K562 (cell line): ENCODE results near the gene SRCIN1. TPM values are rescaled to one million over a fixed set of nuclear protein-coding genes. Genes with fewer than 3 reads are reported as not detected.

ENCODE experiments used
- ATAC-seq: fragments of 200-7000 bp; cut with Tn5 transposase; 3 replicates; pipeline ENCODE4 v1.9.1; 2020; ENCODE audit warnings: moderate library complexity
- BruUV-seq: library from RNA; stranded (reverse); fragments of 400-500 nt; replicated peaks from 2 replicates; lab custom pipeline; 2021; lab: Mats Ljungman, UMichigan
- CTCF ChIA-PET: fragments of 300-600 bp; formaldehyde crosslinking; extraction: SDS; loops from one replicate; lab custom pipeline; 2021; ENCODE audit warnings: low intra/inter-chr PET ratio; lab: Yijun Ruan, JAX
- POLR2A ChIA-PET: fragments of 300-600, 350-650 bp; sonication (Branson Sonifier 250); formaldehyde crosslinking; extraction: SDS; loops from one replicate; lab custom pipeline; 2021; ENCODE audit warnings: antibody characterized with exemption, inconsistent platforms; lab: Yijun Ruan, JAX
- DNase-seq, 4 experiments: peaks; one replicate each; pipeline versions ENCODE4 v3.0.0 to v3.0.0-alpha.2; 2011 to 2018; ENCODE audit warnings: low spot score in 3 of 4, mixed read lengths in 3 of 4; ENCODE audit errors: extremely low read depth in 1 of 4
- FAIRE-seq: peaks from 2 replicates; lab custom pipeline; 2011; peaks lifted over from hg19 to GRCh38; lab: Jason Lieb, UNC
- H2AFZ ChIP-seq: 2 replicates; pipeline ENCODE4 v1.6.0; 2011; ENCODE audit warnings: low read depth, low read length, control low read depth, inconsistent platforms
- H3K27ac ChIP-seq: fragments of 200-600 bp; 3 replicates; pipeline ENCODE4 v1.8.0; 2011; ENCODE audit warnings: low read depth, mild to moderate bottlenecking, control low read depth, inconsistent platforms, low read length, moderate library complexity, mixed read lengths; ENCODE audit errors: extremely low read depth
- H3K27me3 ChIP-seq, 2 experiments: fragments of 300-600 bp in 1 of 2; 2 replicates in 1 of 2; 3 replicates in 1 of 2; pipeline versions ENCODE4 v1.6.0 to v1.8.0; 2011; ENCODE audit warnings: inconsistent platforms in 2 of 2, low read length in 2 of 2, mild to moderate bottlenecking in 1 of 2, mixed read lengths in 1 of 2, moderate library complexity in 1 of 2; ENCODE audit not compliant: control insufficient read depth in 2 of 2, insufficient read depth in 2 of 2
- H3K36me3 ChIP-seq: fragments of 300-600 bp; 3 replicates; pipeline ENCODE4 v1.8.0; 2011; ENCODE audit warnings: mild to moderate bottlenecking, low read length, inconsistent platforms; ENCODE audit not compliant: control insufficient read depth, insufficient read depth
- H3K4me1 ChIP-seq, 2 experiments: fragments of 200-600 bp in 1 of 2; replicated peaks in 1 of 2; 2 replicates in 1 of 2; 3 replicates in 1 of 2; pipeline versions ENCODE4 v1.5.1 to v1.8.0; 2011; ENCODE audit warnings: inconsistent platforms in 2 of 2, low read length in 2 of 2, mild to moderate bottlenecking in 1 of 2, mixed read lengths in 1 of 2, moderate library complexity in 1 of 2; ENCODE audit not compliant: control insufficient read depth in 2 of 2, insufficient read depth in 2 of 2
- H3K4me2 ChIP-seq: 2 replicates; pipeline ENCODE4 v1.6.1; 2011; ENCODE audit warnings: low read length, control low read depth, inconsistent platforms, mixed read lengths; ENCODE audit not compliant: insufficient read depth
- H3K4me3 ChIP-seq: fragments of 200-600 bp; sonication (generic), shearing (Covaris generic); 2 replicates; pipeline ENCODE4 v1.5.1; 2016; ENCODE audit warnings: control low read depth, inconsistent platforms
- H3K79me2 ChIP-seq: fragments of 200-600 bp; 3 replicates; pipeline ENCODE4 v1.8.0; 2011; ENCODE audit warnings: low read length, inconsistent platforms; ENCODE audit not compliant: control insufficient read depth, insufficient read depth
- H3K9ac ChIP-seq, 2 experiments: 2 replicates each; pipeline versions ENCODE4 v1.6.0 to v1.6.1; 2011; ENCODE audit warnings: low read depth in 2 of 2, low read length in 2 of 2, control low read depth in 1 of 2, inconsistent platforms in 1 of 2, mild to moderate bottlenecking in 1 of 2, mixed read lengths in 1 of 2; ENCODE audit not compliant: insufficient read depth in 1 of 2
- H3K9me1 ChIP-seq: one replicate; pipeline ENCODE4 v1.6.0; 2011; ENCODE audit warnings: inconsistent platforms, mild to moderate bottlenecking, low read length, moderate library complexity; ENCODE audit not compliant: control insufficient read depth, insufficient read depth
- H3K9me3 ChIP-seq: replicated peaks from 2 replicates; pipeline ENCODE4 v1.5.1; 2011; ENCODE audit warnings: low read depth, low read length, inconsistent platforms; ENCODE audit not compliant: control insufficient read depth, insufficient read depth
- H4K20me1 ChIP-seq: replicated peaks from 2 replicates; pipeline ENCODE4 v1.6.1; 2011; ENCODE audit warnings: low read length, inconsistent platforms, mixed read lengths; ENCODE audit not compliant: control insufficient read depth, insufficient read depth
- LARP7 ChIP-seq: fragments of 450-650 bp; IDR thresholded peaks from 2 replicates; pipeline ENCODE4 v1.6.1; 2016
- PATZ1 ChIP-seq: fragments of 250-450 bp; sonication (Bioruptor Pico); IDR thresholded peaks from 2 replicates; pipeline ENCODE4 v1.5.0; 2020; ENCODE audit warnings: mild to moderate bottlenecking, borderline replicate concordance
- PBX2 ChIP-seq, 2 experiments: IDR thresholded peaks in 1 of 2; conservative IDR thresholded peaks in 1 of 2; 2 replicates each; pipeline ENCODE4 v1.6.1; 2016; ENCODE audit warnings: low read depth in 2 of 2, mild to moderate bottlenecking in 1 of 2, missing compliant biosample characterization in 1 of 2, missing genetic modification characterization in 1 of 2, moderate library complexity in 1 of 2
- ZNF707 ChIP-seq: fragments of 250-450 bp; sonication (Bioruptor Pico); conservative IDR thresholded peaks from 2 replicates; pipeline ENCODE4 v1.8.0; 2022; ENCODE audit warnings: inconsistent platforms, mild to moderate bottlenecking, moderate library complexity
- WGBS: fragments of 100-300 bp; shearing (Covaris generic); methylation state at CpG from one replicate; pipeline ENCODE4 v1.1.6; 2016; ENCODE audit warnings: low coverage, mixed read lengths; ENCODE audit not compliant: insufficient coverage; ENCODE audit errors: missing lambda C conversion rate; 5-methylcytosine and 5-hydroxymethylcytosine counted together
- in situ Hi-C: fragments of 300-500 bp; cut with MboI; formaldehyde crosslinking; loops from 4 replicates; pipeline ENCODE4 v1.15.0; 2018; ENCODE audit warnings: inconsistent platforms, mixed read lengths
- intact Hi-C: fragments of 100-400 bp; cut with micrococcal nuclease; formaldehyde crosslinking; loops from 2 replicates; pipeline ENCODE4 v1.14.2; 2022
- polyA plus RNA-seq, 8 experiments: library from polyadenylated mRNA; depleted of rRNA in 4 of 8; stranded (reverse) in 5 of 8; unstranded in 3 of 8; fragments of >200 nt; fragmentation: Nextera tagmentation in 2 of 8; fragmentation: Illumina TruSeq in 1 of 8; extraction: Ambion mirVana in 2 of 8; extraction: Trizol in 1 of 8; gene quantifications; 2 replicates each; pipeline versions ENCODE4 v1.2.1 to v1.2.3, GENCODE V29; 2011 to 2014; ENCODE audit warnings: inconsistent platforms in 1 of 8, missing spikeins in 1 of 8
- total RNA-seq, 7 experiments: library from RNA; depleted of rRNA in 6 of 7; stranded (reverse); fragments of >200 nt in 6 of 7; fragmentation: Illumina TruSeq in 2 of 7; extraction: Trizol in 2 of 7; gene quantifications; 2 replicates each; pipeline versions ENCODE4 v1.2.1 to v1.2.3, GENCODE V29; 2011 to 2021; ENCODE audit warnings: low replicate concordance in 1 of 7
- TF ChIP-seq, protein P1 (sequence below): fragments of 450-650 bp; IDR thresholded peaks from 2 replicates; pipeline ENCODE4 v1.6.1; 2017; ENCODE audit warnings: mild to moderate bottlenecking, moderate library complexity
- TF ChIP-seq, protein P2 (sequence below): fragments of 450-650 bp; conservative IDR thresholded peaks from 2 replicates; pipeline ENCODE4 v1.6.1; 2016; ENCODE audit warnings: missing genetic modification characterization, low read depth, mild to moderate bottlenecking, missing compliant biosample characterization, moderate library complexity

Gene SRCIN1
- total and polyA plus RNA-seq, 9 of the 15 experiments (the other 6 are each of a cell fraction or from before 2014, with no cell fraction given) = 0.09 to 0.33 (median 0.13) TPM; not detected in 6

DNA sequence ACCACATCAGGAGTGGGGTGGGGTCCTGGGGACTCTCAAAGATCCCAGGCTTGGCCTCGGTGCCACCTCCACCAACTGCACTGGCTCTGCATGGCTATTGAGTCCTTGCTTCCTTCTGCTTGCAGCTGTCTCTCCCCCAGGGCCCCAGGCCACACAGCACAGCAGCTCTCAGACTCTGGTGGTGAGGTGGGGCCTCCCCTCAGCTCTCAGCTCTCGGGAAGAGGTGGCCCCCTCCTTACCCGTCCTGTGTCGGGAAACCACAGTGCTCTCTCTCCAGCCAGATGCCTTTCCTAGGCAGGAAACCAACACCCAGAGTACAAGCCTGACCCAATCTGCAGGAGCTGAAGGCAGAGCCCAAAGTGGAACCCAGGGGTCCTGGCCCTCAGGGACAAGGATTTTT, 18.5 kb downstream of the SRCIN1 start:
- CTCF ChIA-PET = no interaction called here
- intact Hi-C loops = no loop called here
- DNase-seq = no peak

More for the DNA sequence above, 18.5 kb downstream of the SRCIN1 start:
- Histone ChIP-seq H3K9me3 (no peaks in the 10 kb centered on the region), H3K27ac (no peak overlapping the region), H3K9ac (no peak overlapping the region), H3K27me3 (peaks cover 21 to 46% of the 10 kb centered on the region in 2 experiments; a peak in 4 of 5 replicates), H2AFZ (no peak overlapping the region), H4K20me1 (peaks cover 17% of the 10 kb centered on the region), H3K9me1 (no peaks in the 10 kb centered on the region), H3K36me3 (no peaks in the 10 kb centered on the region), H3K4me3 (no peak overlapping the region), H3K79me2 (no peaks in the 10 kb centered on the region), H3K4me2 (no peak overlapping the region), H3K4me1 (peaks cover 10 to 24% of the 10 kb centered on the region in 2 experiments; a peak in 4 of 5 replicates)
- ATAC-seq (no peak), FAIRE-seq (no peak)
- TF ChIP-seq, protein P1, sequence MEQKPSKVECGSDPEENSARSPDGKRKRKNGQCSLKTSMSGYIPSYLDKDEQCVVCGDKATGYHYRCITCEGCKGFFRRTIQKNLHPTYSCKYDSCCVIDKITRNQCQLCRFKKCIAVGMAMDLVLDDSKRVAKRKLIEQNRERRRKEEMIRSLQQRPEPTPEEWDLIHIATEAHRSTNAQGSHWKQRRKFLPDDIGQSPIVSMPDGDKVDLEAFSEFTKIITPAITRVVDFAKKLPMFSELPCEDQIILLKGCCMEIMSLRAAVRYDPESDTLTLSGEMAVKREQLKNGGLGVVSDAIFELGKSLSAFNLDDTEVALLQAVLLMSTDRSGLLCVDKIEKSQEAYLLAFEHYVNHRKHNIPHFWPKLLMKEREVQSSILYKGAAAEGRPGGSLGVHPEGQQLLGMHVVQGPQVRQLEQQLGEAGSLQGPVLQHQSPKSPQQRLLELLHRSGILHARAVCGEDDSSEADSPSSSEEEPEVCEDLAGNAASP = no peak
- TF ChIP-seq, protein P2, sequence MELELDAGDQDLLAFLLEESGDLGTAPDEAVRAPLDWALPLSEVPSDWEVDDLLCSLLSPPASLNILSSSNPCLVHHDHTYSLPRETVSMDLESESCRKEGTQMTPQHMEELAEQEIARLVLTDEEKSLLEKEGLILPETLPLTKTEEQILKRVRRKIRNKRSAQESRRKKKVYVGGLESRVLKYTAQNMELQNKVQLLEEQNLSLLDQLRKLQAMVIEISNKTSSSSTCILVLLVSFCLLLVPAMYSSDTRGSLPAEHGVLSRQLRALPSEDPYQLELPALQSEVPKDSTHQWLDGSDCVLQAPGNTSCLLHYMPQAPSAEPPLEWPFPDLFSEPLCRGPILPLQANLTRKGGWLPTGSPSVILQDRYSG (tag) = no peak
- TF ChIP-seq PATZ1 (CRISPR knock-in tag) (no peak), ZNF707 (CRISPR knock-in tag) (no peak), LARP7 (no peak), PBX2 (CRISPR knock-in tag; IDR thresholded peaks at IDR 0.05; ENCODE audit: low read depth) (no peak), PBX2 (tag; conservative IDR thresholded peaks at IDR 0.05; ENCODE audit: low read depth) (no peak)
- WGBS = 0% methylated on average over 4 of the region's 4 CpGs
- BruUV-seq = no TSS peak
- in situ Hi-C loops = no loop called here
- POLR2A ChIA-PET = interaction anchor here (0.7 to 1.1 kb wide), 3 partner anchors 12 to 23 kb away, joined by 3 to 4 read pairs (median 3); no protein-coding TSS in a partner anchor
